Measurements from ENCODE around the gene SORL1. TPM values are rescaled to one million over a fixed set of nuclear protein-coding genes. Genes with fewer than 3 reads are reported as not detected.

Gene SORL1
- total and polyA plus RNA-seq, 2 of the 13 experiments (the other 11 are each of a cell fraction or from before 2014, with no cell fraction given) = 21.3 to 148 TPM

DNA sequence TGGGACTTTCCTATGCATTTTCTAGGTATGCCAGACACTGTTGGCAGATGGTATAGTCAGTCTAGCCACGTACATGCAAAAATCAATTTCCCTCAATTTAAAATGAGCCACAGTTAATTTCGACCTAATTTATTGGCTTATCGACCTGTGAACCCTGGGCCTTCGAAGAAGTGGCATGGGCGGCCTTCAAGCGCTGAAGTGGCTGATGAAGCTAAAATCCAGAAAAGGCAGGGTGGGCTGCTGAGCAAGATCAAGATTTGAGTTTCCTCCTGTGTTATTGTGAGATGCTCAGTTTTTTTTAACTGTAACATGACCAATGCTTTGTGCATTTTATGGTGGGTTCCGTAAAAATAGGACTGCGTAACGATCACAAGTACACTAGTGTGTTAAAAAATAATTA, 6.4 kb downstream of the SORL1 start:
- intact Hi-C loops (cut with micrococcal nuclease; ENCODE audit: unreplicated experiment) = loop anchor here (2.0 kb wide), 1 partner anchor 106 kb away; no protein-coding TSS in a partner anchor
- no TSS peak for BruUV-seq (replicated peaks)
- Histone ChIP-seq H3K9ac (ENCODE audit: insufficient read depth, low read depth, low read length) (0 out of 2 replicates have a peak overlapping the region, but pooled peaks have one; percentile 38), H3K9me3 (ENCODE audit: low read length) (no peaks in the 10 kb centered on the region), H2AFZ (ENCODE audit: low read length) (no peak overlapping the region), H3K4me3 (replicated peaks in 1 of 3; ENCODE audit: insufficient read depth in 1 of 3, low read depth in 2 of 3, low read length in 3 of 3) (0 out of 6 replicates have a peak overlapping the region, but pooled peaks of 1 of the 3 experiments have one; percentile 41), H3K27ac (ENCODE audit: extremely low read length, insufficient read depth, low read length) (peak overlapping the region; percentile 76), H3K27me3 (ENCODE audit: control insufficient read depth in 1 of 2, insufficient read depth in 2 of 2, low read length in 2 of 2) (no peaks in the 10 kb centered on the region), H3K4me2 (ENCODE audit: low read depth, low read length) (peak overlapping the region; percentile 67), H3K36me3 (replicated peaks in 1 of 2; ENCODE audit: control insufficient read depth in 1 of 2, insufficient read depth in 2 of 2, low read length in 2 of 2) (peaks cover 0 to 8% of the 10 kb centered on the region in 2 experiments; a peak in 1 of 5 replicates), H3K79me2 (ENCODE audit: insufficient read depth, low read length) (peaks cover 93% of the 10 kb centered on the region), H4K20me1 (ENCODE audit: insufficient read depth, low read length) (peaks cover 3% of the 10 kb centered on the region), H3K4me1 (ENCODE audit: insufficient read depth, low read length) (peaks cover 100% of the 10 kb centered on the region)
- ATAC-seq (no peak), DNase-seq (ENCODE audit: low spot score) (no peak), FAIRE-seq (no peak)
- ChIA-PET POLR2A (no interaction called here), CTCF (ENCODE audit: low intra/inter-chr PET ratio, low total read pairs) (no interaction called here)
- TF ChIP-seq, protein P1, sequence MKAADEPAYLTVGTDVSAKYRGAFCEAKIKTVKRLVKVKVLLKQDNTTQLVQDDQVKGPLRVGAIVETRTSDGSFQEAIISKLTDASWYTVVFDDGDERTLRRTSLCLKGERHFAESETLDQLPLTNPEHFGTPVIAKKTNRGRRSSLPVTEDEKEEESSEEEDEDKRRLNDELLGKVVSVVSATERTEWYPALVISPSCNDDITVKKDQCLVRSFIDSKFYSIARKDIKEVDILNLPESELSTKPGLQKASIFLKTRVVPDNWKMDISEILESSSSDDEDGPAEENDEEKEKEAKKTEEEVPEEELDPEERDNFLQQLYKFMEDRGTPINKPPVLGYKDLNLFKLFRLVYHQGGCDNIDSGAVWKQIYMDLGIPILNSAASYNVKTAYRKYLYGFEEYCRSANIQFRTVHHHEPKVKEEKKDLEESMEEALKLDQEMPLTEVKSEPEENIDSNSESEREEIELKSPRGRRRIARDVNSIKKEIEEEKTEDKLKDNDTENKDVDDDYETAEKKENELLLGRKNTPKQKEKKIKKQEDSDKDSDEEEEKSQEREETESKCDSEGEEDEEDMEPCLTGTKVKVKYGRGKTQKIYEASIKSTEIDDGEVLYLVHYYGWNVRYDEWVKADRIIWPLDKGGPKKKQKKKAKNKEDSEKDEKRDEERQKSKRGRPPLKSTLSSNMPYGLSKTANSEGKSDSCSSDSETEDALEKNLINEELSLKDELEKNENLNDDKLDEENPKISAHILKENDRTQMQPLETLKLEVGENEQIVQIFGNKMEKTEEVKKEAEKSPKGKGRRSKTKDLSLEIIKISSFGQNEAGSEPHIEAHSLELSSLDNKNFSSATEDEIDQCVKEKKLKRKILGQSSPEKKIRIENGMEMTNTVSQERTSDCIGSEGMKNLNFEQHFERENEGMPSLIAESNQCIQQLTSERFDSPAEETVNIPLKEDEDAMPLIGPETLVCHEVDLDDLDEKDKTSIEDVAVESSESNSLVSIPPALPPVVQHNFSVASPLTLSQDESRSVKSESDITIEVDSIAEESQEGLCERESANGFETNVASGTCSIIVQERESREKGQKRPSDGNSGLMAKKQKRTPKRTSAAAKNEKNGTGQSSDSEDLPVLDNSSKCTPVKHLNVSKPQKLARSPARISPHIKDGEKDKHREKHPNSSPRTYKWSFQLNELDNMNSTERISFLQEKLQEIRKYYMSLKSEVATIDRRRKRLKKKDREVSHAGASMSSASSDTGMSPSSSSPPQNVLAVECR (CRISPR knock-in tag; IDR thresholded peaks at IDR 0.05; ENCODE audit: borderline replicate concordance) = no peak
- TF ChIP-seq CCDC6 (CRISPR knock-in tag; IDR thresholded peaks at IDR 0.05) (0 out of 2 replicates have a peak, but pooled peaks have one; percentile 22), PRPF4 (IDR thresholded peaks at IDR 0.05; ENCODE audit: low read depth, low read length, poor library complexity, severe bottlenecking) (peak; percentile 64), ZBTB38 (CRISPR knock-in tag; IDR thresholded peaks at IDR 0.05) (peak; percentile 56; the same call in 1 of the 2 replicates)
- in situ Hi-C loops (cut with HindIII; ENCODE audit: extremely low pct_ligation_motif_present, low pct_unique_long_range_greater_than_20kb) = no loop called here
- 95% methylated on average over 9 of the region's 9 CpGs for WGBS (ENCODE audit: low lambda C conversion rate)

Measured in HepG2 (cell line).